HepG2 (cell line): ENCODE data around the gene TMEM39B. TPM values are rescaled to one million over a fixed set of nuclear protein-coding genes. Genes with fewer than 3 reads are reported as not detected.
A peak's percentile ranks its signal among the peaks of the same experiment; 100 is the strongest.

Experiments
- ATRX ChIP-seq: sonication (generic); formaldehyde crosslinking; IDR thresholded peaks from 2 replicates; pipeline ENCODE4 v1.4.0; 2020; ENCODE audit warnings: missing genetic modification reagents, borderline replicate concordance
- BCLAF1 ChIP-seq: fragments of 450-650 bp; IDR thresholded peaks from 2 replicates; pipeline ENCODE4 v1.6.1; 2017; ENCODE audit warnings: mild to moderate bottlenecking
- DDIT3 ChIP-seq: sonication (generic); formaldehyde crosslinking; IDR thresholded peaks from 2 replicates; pipeline ENCODE4 v1.4.0; 2020; ENCODE audit warnings: mild to moderate bottlenecking, missing genetic modification reagents
- DR1 ChIP-seq: sonication (generic); formaldehyde crosslinking; IDR thresholded peaks from 2 replicates; pipeline ENCODE4 v1.8.0; 2021; ENCODE audit warnings: mild to moderate bottlenecking, missing genetic modification reagents, inconsistent platforms
- FOXK1 ChIP-seq: sonication (generic); formaldehyde crosslinking; IDR thresholded peaks from 2 replicates; pipeline ENCODE4 v1.4.0; 2020; ENCODE audit warnings: low read depth, missing genetic modification reagents, borderline replicate concordance
- MAFG ChIP-seq: sonication (generic); formaldehyde crosslinking; IDR thresholded peaks from 2 replicates; pipeline ENCODE4 v1.5.1; 2020; ENCODE audit warnings: mild to moderate bottlenecking, missing genetic modification reagents
- MXI1 ChIP-seq: IDR thresholded peaks from 3 replicates; pipeline ENCODE4 v1.6.1; 2012; ENCODE audit warnings: low read depth, low read length, inconsistent platforms, borderline replicate concordance
- NBN ChIP-seq: fragments of 450-650 bp; conservative IDR thresholded peaks from 2 replicates; pipeline ENCODE4 v1.6.1; 2017
- NFAT5 ChIP-seq: sonication (generic); formaldehyde crosslinking; IDR thresholded peaks from 2 replicates; pipeline ENCODE4 v1.4.0; 2020; ENCODE audit warnings: missing genetic modification reagents
- ONECUT2 ChIP-seq: sonication (generic); formaldehyde crosslinking; IDR thresholded peaks from 2 replicates; pipeline ENCODE4 v1.4.0; 2020; ENCODE audit warnings: missing genetic modification reagents
- POGZ ChIP-seq: sonication (generic); formaldehyde crosslinking; IDR thresholded peaks from 2 replicates; pipeline ENCODE4 v1.4.0; 2020; ENCODE audit warnings: mild to moderate bottlenecking, missing genetic modification reagents
- RAD21 ChIP-seq: fragments of 450-650 bp; formaldehyde crosslinking; IDR thresholded peaks from 2 replicates; pipeline ENCODE4 v1.5.0; 2020; ENCODE audit warnings: mild to moderate bottlenecking
- TGIF2 ChIP-seq: IDR thresholded peaks from 2 replicates; pipeline ENCODE4 v1.6.1; 2016; ENCODE audit warnings: control low read depth, missing compliant biosample characterization
- XRCC5 ChIP-seq: fragments of 200-400 bp; formaldehyde crosslinking; optimal IDR thresholded peaks from 2 replicates; pipeline ENCODE3; 2017; ENCODE audit warnings: mild to moderate bottlenecking, low read length
- ZC3H13 ChIP-seq: sonication (generic); formaldehyde crosslinking; IDR thresholded peaks from 2 replicates; pipeline ENCODE4 v1.8.1; 2023; ENCODE audit warnings: mild to moderate bottlenecking, missing genetic modification reagents, moderate library complexity
- ZFAT ChIP-seq: sonication (generic); formaldehyde crosslinking; conservative IDR thresholded peaks from 2 replicates; pipeline ENCODE4 v1.8.1; 2023; ENCODE audit warnings: missing genetic modification reagents, inconsistent platforms
- ZNF12 ChIP-seq: sonication (generic); formaldehyde crosslinking; IDR thresholded peaks from 2 replicates; pipeline ENCODE4 v1.5.0; 2020; ENCODE audit warnings: missing genetic modification reagents
- ZNF205 ChIP-seq: IDR thresholded peaks from 2 replicates; pipeline ENCODE4 v1.6.1; 2018; ENCODE audit warnings: missing biosample characterization, missing genetic modification reagents
- ZNF432 ChIP-seq: sonication (generic); formaldehyde crosslinking; IDR thresholded peaks from 2 replicates; pipeline ENCODE4 v1.5.0; 2020; ENCODE audit warnings: missing genetic modification reagents, mild to moderate bottlenecking, borderline replicate concordance
- ZNF567 ChIP-seq: sonication (generic); formaldehyde crosslinking; IDR thresholded peaks from 2 replicates; pipeline ENCODE4 v1.8.1; 2023; ENCODE audit warnings: mild to moderate bottlenecking, missing genetic modification reagents, borderline replicate concordance
- ZNF670 ChIP-seq: sonication (generic); formaldehyde crosslinking; IDR thresholded peaks from 2 replicates; pipeline ENCODE4 v1.8.0; 2022; ENCODE audit warnings: mild to moderate bottlenecking, missing genetic modification reagents, borderline replicate concordance
- ZSCAN12 ChIP-seq: sonication (generic); formaldehyde crosslinking; IDR thresholded peaks from 2 replicates; pipeline ENCODE4 v1.9.0; 2021; ENCODE audit warnings: mild to moderate bottlenecking, missing genetic modification reagents
- polyA plus RNA-seq, 8 experiments: library from polyadenylated mRNA; depleted of rRNA in 3 of 8; stranded (reverse) in 7 of 8; unstranded in 1 of 8; fragments of >200 nt; fragmentation: Illumina TruSeq in 4 of 8; extraction: Trizol in 4 of 8; gene quantifications; 2 replicates each; pipeline versions ENCODE4 v1.2.1 to v1.2.3, GENCODE V29; 2011 to 2016; ENCODE audit warnings: low read depth in 4 of 8, missing spikeins in 1 of 8, mixed read lengths in 1 of 8; ENCODE audit not compliant: insufficient read depth in 1 of 8
- total RNA-seq, 5 experiments: library from RNA; depleted of rRNA; stranded (reverse); fragments of >200 nt; fragmentation: Illumina TruSeq; extraction: Trizol; gene quantifications; 2 replicates each; pipeline ENCODE4 v1.2.3, GENCODE V29; 2016; ENCODE audit warnings: low read depth in 1 of 5

TMEM39B gene
- total and polyA plus RNA-seq, 2 of the 13 experiments (the other 11 are each of a cell fraction or from before 2014, with no cell fraction given), result 4.9 to 10.4 TPM

GRCh38 chr1:32107742-32108661, 35.3 kb downstream of the TMEM39B start, which contains the start of gene KPNA6 (continued):
- TF ChIP-seq BCLAF1 (no peak), ZNF12 (no peak), XRCC5 (peak; percentile 39), MAFG (no peak), POGZ (CRISPR knock-in tag) (peak; percentile 59; the same call in 1 of the 2 replicates), ZNF670 (CRISPR knock-in tag) (peak; percentile 81; the same call in 1 of the 2 replicates), ATRX (CRISPR knock-in tag) (no peak), TGIF2 (CRISPR knock-in tag) (peak; percentile 36; the same call in 1 of the 2 replicates), ZNF432 (CRISPR knock-in tag) (no peak), NFAT5 (CRISPR knock-in tag) (0 out of 2 replicates have a peak, but pooled peaks have one; percentile 66), ZFAT (CRISPR knock-in tag) (no peak), DR1 (0 out of 2 replicates have a peak, but pooled peaks have one; percentile 30), FOXK1 (CRISPR knock-in tag) (peak; percentile 41; the same call in 1 of the 2 replicates), ZC3H13 (CRISPR knock-in tag) (peak; percentile 60; the same call in 1 of the 2 replicates), MXI1 (peak; percentile 69; the same call in 1 of the 3 replicates), DDIT3 (no peak), ZSCAN12 (CRISPR knock-in tag) (no peak), NBN (no peak), RAD21 (CRISPR knock-in tag) (no peak), ZNF567 (0 out of 2 replicates have a peak, but pooled peaks have one; percentile 34), ZNF205 (CRISPR knock-in tag) (peak; percentile 47), ONECUT2 (CRISPR knock-in tag) (0 out of 2 replicates have a peak, but pooled peaks have one; percentile 40)
